SIG-M5 treated with dmso at 0.1 percent for 504 hours (cell line): Measurements from ENCODE around the gene RAB3IL1.
"Not testable (repeated sequence)": the region's sequence is repeated elsewhere in the genome, so short reads cannot be mapped to it uniquely, and the experiment has no call there.

ENCODE experiments used
- DNase-seq: peaks from one replicate; lab custom pipeline; 2025; ENCODE audit not compliant: unreplicated experiment; lab: John Stamatoyannopoulos, UW

The RAB3IL1 gene, protein sequence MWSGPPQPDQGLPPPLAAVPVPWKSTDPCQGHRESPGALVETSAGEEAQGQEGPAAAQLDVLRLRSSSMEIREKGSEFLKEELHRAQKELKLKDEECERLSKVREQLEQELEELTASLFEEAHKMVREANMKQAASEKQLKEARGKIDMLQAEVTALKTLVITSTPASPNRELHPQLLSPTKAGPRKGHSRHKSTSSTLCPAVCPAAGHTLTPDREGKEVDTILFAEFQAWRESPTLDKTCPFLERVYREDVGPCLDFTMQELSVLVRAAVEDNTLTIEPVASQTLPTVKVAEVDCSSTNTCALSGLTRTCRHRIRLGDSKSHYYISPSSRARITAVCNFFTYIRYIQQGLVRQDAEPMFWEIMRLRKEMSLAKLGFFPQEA

DNA sequence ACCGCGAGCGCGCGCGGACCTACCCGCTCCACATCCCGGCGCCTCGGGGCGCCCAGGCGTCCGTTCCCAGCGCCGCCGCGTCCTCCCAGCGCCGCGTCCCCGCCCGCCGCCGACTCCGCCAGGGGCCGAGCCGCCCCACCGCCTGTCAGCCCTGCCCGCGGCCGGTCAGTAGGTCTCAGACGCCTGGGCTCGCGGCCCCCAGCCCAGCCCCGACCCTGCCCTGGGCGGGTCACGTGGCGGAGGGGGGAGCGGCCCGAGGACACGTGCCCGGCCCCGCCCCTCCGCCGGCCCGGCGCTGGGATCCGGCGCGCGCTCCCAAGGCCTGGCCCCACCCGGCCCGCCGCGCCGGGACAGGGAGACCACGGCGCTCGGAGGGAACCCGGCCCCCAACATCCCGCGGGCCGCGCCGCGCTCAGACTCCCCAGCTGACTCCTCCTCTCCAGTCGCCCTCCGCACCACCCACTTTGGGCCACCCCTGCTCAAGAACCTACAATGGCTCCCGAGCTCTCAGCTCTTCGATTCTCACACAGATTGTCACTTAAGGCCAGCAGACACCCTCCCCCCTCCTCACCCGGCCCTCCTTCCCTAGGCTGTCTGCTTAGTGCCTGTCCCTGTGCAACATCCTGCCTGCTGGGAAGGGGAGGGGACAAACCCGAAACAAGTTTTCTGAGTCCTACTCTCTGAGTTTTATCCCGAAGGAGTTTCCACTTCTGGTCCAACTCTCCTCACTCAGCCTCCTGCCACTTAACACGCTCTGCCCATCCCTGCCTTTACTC, at the start of gene RAB3IL1:
Gene RAB3IL1, minus strand, starts transcription at position 233 of the 776 bp plus-strand sequence. Its CDS starts 199 bp downstream, at position 34.
- DNase-seq, result no peak

DNA sequence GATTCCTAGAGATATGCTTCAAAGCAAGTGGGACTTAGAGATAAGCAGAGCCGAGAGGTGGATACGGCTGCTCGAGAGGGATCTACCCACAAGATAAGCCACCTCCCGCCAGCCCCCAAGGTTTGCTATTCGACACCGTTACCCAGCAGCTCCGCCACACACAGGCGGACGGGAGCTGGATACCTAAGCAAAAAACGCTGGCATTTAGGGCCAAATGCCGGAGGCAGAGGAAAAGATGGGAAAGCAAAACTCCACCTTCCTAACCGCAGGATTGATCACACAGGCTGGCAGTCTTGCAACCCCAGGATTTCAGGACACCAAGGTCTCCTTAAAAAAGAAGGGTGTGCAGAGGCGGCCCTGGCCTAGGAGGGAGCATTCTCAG, 49.4 kb upstream of the RAB3IL1 start:
- no peak for DNase-seq

- not testable (repeated sequence) for DNase-seq
Measured at GRCh38 chr11:61964666-61965271, 47.4 kb upstream of the RAB3IL1 start.

DNA sequence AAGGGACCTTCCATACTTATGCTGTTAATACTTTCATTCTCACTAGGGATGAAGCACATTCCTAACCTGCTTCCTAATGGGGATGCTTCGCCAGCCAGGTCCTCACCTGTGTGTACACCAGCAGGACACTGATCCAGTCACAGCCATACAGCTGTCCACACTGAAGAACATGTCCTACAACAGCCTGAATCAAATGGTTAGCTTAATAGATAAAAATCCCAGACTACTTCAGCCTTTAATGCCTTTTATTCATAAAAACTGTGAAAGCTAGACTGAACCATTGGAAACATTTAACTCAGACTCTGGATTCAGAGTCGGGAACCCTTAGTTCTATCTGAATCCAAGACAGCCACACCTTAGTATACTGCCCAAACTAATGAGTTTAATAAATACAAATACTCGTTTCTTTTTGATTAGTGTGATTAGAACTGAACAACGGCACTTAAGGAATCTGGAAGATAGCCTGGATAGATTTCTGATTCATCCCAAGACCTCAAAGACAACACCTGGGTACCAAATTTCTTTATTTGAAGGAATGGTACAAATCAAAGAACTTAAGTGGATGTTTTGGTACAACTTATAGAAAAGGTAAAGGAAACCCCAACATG, 46.8 kb upstream of the RAB3IL1 start:
- no peak for DNase-seq

DNA sequence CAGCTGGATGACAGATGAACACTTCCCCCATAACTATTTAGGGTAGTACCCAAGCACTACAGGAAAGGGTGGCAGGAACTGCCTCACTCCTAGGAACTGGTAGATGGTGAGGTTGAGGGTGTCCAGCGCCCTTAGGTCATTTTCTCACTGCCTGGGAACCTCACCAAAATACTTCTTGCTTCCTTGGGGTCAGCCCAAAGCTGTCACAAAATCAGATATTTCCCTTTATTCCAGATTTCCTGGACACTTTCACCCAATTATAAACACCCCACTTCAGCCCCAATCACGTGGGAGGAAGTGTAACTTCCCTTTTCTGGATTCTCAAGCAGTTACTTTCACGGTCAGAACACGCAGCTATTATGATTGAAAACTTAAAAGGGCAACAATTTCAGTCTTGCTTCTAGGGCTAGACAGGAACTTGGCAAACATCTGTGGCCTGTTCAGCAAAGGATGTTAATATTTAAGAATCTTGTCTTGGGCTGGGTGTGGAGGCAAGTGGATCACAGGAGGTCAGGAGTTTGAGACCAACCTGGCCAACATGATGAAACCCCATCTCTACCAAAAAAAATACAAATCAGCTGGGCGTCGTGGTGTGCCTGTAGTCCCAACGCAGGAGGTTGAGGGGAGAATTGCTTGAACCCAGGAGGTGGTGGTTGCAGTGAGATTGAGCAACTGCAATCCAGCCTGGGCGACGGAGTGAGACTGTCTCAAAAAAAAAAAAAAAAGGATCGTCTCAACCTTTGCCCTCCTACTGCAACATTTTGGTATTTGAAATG, 46.1 kb upstream of the RAB3IL1 start:
- peak; percentile 71 for DNase-seq

DNA sequence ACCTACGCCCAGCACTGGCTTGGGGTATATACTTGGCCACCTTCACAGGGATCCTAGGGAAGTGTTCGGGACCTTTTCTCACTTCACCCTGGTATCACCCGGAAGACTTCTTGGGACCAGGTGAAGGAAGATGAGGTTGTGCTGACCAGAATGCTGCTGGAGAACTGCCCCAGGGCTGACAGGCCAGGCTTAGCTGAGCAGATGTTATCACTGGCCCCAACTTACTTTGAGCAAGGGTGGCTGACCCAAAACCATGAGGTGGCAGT, 45.6 kb upstream of the RAB3IL1 start:
- DNase-seq, result no peak

DNA sequence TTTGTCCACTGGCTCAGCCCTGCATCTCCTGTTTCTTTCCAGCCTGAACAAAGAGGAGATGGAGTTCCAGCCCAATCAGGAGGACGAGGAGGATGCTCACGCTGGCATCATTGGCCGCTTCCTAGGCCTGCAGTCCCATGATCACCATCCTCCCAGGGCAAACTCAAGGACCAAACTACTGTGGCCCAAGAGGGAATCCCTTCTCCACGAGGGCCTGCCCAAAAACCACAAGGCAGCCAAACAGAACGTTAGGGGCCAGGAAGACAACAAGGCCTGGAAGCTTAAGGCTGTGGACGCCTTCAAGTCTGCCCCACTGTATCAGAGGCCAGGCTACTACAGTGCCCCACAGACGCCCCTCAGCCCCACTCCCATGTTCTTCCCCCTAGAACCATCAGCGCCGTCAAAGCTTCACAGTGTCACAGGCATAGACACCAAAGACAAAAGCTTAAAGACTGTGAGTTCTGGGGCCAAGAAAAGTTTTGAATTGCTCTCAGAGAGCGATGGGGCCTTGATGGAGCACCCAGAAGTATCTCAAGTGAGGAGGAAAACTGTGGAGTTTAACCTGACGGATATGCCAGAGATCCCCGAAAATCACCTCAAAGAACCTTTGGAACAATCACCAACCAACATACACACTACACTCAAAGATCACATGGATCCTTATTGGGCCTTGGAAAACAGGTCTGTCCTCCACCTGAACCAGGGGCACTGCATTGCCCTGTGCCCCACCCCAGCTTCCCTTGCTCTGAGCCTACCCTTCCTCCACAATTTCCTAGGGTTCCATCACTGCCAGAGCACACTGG, 45.0 kb upstream of the RAB3IL1 start:
- DNase-seq, result no peak

DNA sequence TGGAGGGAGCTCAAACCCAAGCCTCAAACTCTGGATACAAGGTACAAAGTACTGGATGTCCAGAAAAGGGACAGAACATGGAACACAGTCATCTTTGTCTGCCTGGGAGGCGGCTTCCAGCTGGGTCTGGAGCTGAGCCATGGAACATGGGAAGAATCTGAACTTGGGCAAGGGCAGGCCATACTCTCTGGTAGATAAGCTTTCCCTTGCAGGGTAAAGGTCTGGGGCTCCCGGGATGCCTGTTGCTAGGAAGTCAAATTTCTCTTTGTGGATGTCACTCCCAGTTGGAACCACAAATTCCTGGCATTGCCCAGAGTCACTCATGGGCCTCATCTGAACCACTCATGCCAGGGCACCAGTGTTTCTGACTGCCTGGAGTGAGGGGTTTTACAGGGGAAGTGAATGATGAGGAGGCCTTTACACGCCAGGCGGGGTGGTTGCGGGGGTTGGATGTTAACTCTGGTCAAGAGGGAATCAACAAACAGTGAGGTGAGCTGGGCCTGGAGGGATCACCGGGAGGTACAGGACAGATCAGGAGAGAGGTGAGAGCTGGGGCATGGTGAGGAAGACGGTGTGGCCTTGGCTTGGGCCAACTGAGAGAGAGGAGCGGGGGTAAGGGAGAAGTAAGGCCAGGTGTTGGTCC, 44.3 kb upstream of the RAB3IL1 start:
- no peak for DNase-seq

- DNase-seq, result no peak
Measured at GRCh38 chr11:61960532-61960931, 43.2 kb upstream of the RAB3IL1 start.

DNA sequence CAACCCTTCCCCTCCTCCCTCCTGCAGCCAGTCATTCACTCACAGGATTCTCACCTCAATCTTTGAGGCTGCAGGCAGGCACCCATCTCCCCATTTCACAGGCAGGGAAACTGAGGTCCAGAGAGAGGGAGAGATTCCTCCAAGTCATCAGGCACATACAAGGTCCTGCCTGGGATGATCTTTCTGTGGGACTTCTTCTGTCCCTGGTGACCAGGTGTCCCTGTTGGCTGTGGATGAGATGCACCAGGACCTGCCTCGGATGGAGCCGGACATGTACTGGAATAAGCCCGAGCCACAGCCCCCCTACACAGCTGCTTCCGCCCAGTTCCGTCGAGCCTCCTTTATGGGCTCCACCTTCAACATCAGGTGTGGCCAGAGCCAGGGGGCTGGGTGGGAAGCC, 42.3 kb upstream of the RAB3IL1 start:
- no peak for DNase-seq

- no peak for DNase-seq
Measured at GRCh38 chr11:61959114-61959513, 41.7 kb upstream of the RAB3IL1 start.

DNA sequence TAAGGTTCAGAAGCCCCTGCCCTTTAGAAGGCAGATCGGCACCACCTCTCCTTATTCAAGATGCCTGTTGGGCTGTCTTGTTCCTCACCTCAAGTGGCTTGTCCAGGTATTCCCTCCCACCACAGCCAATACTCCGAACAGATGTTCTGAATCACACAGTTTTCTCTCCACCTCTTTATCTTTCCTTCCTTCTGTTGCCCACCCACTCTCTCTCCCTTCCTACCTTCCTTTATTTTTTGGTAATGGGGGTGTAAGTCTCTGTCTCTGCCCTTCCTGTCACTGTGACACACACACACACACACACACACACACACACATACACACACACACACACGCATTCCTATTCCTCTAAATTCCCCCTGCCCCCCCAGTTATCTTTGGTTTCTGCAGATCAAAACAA, 41.2 kb upstream of the RAB3IL1 start:
- no peak for DNase-seq

GRCh38 chr11:61957021-61957770, 39.8 kb upstream of the RAB3IL1 start:
- DNase-seq, result no peak

DNA sequence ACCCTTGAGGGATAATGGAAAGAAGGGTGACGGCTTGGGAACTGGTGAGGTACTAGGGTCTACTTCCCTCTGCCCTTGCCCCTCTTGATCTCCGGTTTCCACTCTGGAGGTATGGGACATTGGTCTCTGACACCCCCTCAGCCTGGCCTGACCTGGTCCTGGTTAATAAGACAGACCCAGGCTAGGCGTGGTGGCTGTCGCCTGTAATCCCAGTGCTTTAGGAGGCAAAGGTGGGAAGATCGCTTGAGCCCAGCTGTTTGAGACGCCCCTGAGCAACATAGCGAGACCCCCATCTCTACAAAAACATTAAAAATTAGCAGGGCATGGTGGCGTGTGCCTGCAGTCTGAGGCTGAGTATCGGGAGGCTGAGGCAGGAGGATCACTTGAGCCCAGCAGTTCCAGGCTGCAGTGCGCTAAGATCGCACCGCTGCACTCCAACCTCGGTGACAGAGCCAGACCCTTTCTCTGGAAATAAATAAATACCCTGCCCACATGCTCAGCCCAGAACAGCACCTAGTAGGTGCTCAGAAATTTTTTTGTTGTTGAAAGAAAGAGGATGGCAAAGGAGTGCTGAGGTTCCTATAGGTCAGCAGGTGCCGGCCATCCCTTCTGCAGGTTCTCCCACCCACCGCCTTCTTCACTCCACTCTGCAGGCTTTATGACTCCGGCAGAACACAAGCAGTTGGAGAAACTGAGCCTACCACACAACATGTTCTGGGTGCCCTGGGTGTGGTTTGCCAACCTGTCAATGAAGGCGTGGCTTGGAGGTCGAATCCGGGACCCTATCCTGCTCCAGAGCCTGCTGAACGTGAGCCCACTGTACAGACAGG, 39.0 kb upstream of the RAB3IL1 start:
- DNase-seq, result no peak

DNA sequence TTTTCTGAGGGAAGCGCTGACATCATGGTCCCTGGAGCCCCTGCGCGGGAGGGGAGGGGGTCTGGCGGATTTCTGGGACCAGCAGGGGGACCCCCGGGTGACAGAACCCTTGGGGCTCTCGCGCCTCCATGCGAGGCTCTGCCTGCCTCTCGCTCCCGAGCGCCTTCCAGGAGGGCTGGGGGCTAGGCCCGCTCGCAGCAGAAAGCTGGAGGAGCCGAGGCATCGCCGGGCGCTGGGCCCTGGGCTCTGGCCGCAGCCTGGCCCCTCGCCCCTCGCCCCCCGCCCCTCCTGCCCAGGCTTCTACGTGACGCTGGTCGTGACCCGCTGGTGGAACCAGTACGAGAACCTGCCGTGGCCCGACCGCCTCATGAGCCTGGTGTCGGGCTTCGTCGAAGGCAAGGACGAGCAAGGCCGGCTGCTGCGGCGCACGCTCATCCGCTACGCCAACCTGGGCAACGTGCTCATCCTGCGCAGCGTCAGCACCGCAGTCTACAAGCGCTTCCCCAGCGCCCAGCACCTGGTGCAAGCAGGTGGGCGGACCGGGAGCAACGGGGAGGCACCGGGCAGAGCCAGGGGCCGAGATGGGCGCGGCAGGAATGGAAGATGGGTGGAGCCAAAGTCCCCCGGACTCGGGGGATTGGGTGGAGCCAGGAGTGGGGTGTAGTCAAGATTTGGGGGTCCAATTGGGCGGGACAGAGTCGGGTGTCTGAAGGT, 38.2 kb upstream of the RAB3IL1 start:
- no peak for DNase-seq

GRCh38 chr11:61954851-61955421, 37.6 kb upstream of the RAB3IL1 start:
- peak; percentile 88 for DNase-seq
